Esophagus muscularis mucosa (tissue), 3 donors: Measurements from ENCODE around the gene DSN1.

Experiments
- POLR2A ChIP-seq: fragments of 450-650 bp; IDR thresholded peaks from one replicate; pipeline ENCODE4 v1.6.1; 2017; ENCODE audit warnings: antibody characterized with exemption, moderate library complexity, mild to moderate bottlenecking, low read depth
- POLR2AphosphoS5 ChIP-seq, 2 donors: sonication (generic); formaldehyde crosslinking; IDR thresholded peaks; one replicate each; pipeline ENCODE4 v1.6.1; 2017; ENCODE audit warnings: antibody characterized with exemption in 2 of 2
- TF ChIP-seq, protein P1 (sequence below), 3 experiments: fragments of 200-600 bp in 2 of 3; fragments of 450-650 bp in 1 of 3; sonication (generic) in 2 of 3; IDR thresholded peaks; one replicate each; pipeline ENCODE4 v1.5.1; 2017 to 2019; ENCODE audit warnings: antibody characterized with exemption in 3 of 3, mild to moderate bottlenecking in 2 of 3, moderate library complexity in 1 of 3

DNA sequence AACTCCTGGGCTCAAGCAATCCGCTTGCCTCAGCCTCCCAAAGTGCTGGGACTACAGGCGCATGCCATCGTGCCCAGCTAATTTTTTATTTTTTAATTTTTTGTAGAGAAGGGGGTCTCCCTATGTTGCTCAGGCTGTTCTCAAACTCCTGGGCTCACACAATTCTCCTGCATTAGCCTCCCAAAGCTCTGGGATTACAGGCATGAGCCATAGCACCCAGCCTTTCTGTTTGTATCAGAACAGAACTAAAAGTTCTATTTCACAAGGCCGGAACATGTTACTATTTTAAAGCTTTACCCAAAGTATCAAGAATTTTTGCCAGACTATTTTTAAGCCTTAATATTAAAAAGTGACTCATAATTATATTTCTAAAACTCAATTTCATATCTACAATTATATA, 70.0 kb downstream of the DSN1 start:
- TF ChIP-seq POLR2A (no peak), POLR2AphosphoS5 (IDR thresholded peaks at IDR 0.05) (no peak)
- TF ChIP-seq, protein P1, sequence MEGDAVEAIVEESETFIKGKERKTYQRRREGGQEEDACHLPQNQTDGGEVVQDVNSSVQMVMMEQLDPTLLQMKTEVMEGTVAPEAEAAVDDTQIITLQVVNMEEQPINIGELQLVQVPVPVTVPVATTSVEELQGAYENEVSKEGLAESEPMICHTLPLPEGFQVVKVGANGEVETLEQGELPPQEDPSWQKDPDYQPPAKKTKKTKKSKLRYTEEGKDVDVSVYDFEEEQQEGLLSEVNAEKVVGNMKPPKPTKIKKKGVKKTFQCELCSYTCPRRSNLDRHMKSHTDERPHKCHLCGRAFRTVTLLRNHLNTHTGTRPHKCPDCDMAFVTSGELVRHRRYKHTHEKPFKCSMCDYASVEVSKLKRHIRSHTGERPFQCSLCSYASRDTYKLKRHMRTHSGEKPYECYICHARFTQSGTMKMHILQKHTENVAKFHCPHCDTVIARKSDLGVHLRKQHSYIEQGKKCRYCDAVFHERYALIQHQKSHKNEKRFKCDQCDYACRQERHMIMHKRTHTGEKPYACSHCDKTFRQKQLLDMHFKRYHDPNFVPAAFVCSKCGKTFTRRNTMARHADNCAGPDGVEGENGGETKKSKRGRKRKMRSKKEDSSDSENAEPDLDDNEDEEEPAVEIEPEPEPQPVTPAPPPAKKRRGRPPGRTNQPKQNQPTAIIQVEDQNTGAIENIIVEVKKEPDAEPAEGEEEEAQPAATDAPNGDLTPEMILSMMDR (IDR thresholded peaks at IDR 0.05), result no peak
